Fibroblast of upper back skin (primary cell): Measurements from ENCODE around the gene CARD10.

Experiments used
- DNase-seq: peaks from one replicate; pipeline ENCODE4 v3.0.0-alpha.2; 2013

The CARD10 gene

DNA sequence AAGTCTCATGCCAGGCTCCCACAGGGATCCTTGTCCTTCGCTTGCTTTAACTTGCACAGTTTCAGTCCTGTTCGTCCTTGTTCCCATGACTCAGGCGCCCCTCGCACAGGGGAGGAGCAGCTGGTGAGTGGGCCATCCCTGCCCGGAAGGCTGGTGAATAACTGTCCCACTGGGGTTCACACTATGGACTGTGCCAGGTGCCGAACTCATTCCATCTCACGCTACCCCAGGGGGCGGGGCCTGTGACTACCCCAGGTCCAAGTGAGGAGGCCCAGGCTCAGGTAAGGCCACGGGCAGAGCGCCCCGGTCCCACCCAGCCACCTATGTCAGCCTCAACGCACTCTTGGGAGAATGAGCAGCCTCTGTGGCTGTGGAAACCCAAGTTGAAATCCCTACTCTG, 7.2 kb upstream of the CARD10 start:
- peak; percentile 65 for DNase-seq

DNA sequence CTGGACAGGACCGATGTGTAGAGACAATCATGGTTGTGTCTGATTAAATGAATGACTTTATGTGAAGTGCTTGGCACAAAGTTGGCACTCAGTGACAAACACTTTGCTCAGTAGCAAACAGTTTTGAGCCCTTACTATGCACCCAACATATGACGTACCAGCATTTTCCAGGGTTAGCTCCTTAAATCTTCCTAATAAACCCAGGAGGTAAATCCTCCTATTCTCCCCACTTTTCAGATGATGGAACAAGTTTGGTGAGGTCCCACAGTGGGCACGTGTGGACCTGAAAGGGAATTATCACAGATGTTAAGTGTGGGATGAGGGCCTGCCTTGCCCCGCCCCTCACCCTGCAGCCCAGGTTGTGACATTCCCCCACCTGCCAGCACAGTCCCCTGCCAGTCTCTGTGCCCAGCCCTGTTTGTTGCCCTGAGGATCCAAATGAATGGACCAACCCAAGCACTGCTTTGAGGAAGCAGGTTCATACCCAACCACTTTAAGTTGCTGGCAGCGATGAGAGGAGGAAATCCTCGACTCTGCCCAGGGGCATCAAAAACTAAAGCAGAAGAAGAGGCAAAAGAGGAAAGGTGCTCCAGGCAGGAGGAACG, 6.6 kb upstream of the CARD10 start:
- no peak for DNase-seq

DNA sequence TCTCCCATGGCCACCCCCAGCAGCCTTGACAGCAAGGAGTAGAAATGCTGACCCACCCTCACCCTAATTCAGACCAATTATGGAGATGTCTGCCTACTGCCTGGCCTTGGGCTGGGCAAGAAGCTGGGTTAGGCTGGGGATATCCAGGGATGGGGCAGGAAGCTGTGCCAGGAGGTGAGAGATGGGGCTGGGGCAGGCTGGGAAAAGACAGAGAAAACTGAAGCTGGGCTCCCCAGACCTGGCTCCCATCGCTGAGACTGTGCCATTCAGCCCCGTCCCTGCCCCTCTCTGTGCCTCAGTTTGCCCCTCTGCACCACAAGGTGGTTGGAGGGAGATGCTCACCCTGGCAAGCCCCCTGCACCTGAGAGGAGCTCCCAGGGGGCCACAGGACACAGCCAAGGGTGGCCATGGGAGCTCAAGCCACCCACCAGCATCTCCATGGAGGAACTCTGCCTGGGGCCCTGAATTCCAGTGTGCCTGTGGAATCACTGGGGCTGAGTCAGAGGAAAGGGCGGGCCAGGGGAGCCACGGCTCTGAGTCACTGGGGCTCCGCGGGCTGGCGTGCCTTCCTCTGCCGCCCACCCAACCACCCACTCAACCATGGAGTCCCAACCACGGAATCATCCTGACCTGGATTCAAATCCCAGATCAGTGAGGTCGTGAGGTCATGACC, 6.0 kb upstream of the CARD10 start:
- peak; percentile 87 for DNase-seq

- DNase-seq, result no peak
Observed at GRCh38 chr22:37522482-37522881, 3.3 kb upstream of the CARD10 start.

- no peak for DNase-seq
Observed at GRCh38 chr22:37521236-37521739, 2.1 kb upstream of the CARD10 start.

- no peak for DNase-seq
Observed at GRCh38 chr22:37520776-37521191, 1.6 kb upstream of the CARD10 start.

- DNase-seq, result no peak
Observed at GRCh38 chr22:37518509-37519267, 527 bp downstream of the CARD10 start.

- DNase-seq, result no peak
Observed at GRCh38 chr22:37517826-37518450, 1.3 kb downstream of the CARD10 start.

DNA sequence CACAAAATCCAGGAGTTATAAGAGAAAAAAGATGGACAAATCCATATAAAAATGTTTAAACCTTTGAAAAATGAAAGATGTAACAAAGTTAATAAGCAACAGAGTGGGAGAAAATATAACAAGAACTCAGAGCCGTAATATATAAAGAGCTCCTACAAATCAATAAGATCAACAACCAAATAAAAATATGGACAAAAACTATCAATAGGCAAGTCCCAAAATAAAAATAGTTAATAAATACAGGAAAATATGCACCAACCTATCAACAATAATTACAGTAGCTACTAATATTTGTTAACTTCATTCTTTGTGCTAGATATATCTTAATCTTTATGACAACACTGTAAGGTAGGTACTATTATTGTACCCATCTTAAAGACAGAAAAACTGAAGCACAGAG, 2.8 kb downstream of the CARD10 start:
- no peak for DNase-seq

DNA sequence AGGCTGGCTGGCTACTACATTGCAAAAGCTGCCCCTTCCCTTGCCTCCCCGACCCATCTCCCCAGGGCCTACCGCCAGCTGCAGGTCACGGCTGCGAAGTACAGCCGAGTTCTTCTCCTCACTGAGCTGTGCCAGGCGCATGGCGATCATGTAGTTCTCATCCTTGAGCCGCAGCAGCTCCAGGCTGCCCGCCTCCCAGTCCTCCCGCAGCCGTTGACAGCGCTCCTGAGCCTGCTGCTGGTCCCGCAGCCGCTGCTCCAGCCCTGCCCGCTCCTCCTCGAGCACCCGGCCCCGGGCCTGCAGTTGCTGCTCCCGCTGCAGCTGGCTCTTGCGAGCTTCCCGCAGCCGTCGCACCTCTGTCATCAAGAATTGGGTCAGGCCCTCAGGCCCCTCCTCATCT, 3.3 kb downstream of the CARD10 start:
- no peak for DNase-seq

- DNase-seq, result no peak
Observed at GRCh38 chr22:37514526-37515051, 4.6 kb downstream of the CARD10 start.

DNA sequence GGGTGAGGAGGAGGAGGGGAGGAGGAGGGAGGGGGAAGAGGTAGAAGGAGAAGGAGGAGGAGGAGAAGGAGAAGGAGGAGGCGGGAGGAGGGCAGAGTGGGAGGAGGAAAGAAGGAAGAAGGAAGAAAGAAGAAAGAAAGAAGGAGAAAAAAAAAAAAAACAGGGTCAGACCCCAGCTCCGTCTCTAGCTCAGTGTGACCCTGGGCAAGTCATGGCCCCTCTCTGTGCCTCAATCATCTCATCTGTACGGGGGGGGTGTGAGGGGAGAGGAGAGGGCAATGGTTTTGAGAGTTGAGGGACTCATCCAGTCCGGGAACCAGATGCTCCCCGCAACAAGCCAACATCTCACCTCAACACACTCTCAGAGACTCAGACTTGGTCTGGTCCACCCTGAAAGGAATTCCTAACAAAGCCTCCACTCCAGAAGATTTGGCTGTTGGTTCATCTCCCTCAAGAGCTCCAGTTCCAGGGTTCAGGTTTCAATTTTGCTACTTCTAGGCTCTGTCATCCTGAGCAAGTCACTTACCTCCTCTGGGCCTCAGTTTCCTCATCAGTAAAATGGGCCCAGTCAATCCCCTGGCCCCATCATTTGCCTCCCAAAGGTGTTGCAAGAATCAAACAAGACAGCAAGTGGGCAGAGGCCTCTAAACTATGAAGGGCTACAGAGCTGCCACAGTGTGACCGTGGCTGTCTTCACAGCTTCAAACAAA, 7.7 kb downstream of the CARD10 start:
- peak; percentile 14 for DNase-seq

GRCh38 chr22:37510091-37510490, 9.1 kb downstream of the CARD10 start:
- no peak for DNase-seq

- no peak for DNase-seq
Observed at GRCh38 chr22:37509059-37509860, 10.0 kb downstream of the CARD10 start.

DNA sequence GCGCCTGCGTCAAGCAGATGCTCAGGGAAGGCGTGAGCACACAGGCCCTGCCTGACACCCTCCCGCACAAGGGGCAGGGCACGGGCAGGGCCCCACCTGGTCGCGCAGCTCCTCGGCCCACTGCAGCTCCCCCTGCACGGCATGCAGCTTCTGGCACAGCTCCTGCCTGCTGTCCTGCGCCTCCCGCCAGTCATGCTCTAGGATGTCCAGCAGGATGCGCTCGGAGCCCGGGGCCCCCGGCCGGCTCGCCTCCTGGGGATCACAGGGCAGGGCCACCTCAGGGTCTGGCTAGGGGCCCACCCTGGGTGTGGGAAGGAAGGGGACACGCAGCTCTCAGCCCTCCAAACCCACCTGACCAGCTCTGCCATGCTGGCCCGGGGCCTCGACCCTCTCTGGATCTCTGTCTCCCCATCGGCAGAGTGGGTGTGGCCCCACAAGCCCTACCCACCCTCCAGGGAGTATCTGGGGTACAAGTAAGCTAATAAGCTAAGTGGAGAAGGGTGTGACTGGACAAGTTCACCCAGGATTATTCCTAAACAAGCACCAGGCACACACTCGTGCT, 10.7 kb downstream of the CARD10 start:
- DNase-seq, result no peak

DNA sequence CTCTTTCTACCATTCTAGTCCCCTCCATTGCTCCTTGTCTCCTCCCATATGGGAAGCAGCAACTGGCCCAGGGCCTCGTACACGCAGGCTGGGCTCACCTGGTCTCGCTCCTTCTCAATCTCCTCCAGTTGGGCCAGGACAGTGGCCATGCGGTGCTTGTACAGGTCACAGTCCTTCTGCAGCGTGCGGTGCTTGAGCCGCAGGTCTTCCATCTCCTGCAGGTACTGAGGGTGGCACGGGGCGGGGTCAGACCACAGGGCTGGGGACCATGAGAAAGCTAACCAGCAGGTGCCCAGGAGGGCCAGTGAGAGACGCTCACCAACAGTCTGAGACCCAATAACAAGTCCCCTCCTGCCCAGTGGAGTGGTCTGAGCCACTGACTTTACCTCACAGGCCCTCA, 11.5 kb downstream of the CARD10 start:
- no peak for DNase-seq

GRCh38 chr22:37505989-37506388, 13.2 kb downstream of the CARD10 start:
- DNase-seq, result no peak

- DNase-seq, result no peak
Observed at GRCh38 chr22:37505565-37505964, 13.7 kb downstream of the CARD10 start.

- no peak for DNase-seq
Observed at GRCh38 chr22:37504964-37505363, 14.3 kb downstream of the CARD10 start.

DNA sequence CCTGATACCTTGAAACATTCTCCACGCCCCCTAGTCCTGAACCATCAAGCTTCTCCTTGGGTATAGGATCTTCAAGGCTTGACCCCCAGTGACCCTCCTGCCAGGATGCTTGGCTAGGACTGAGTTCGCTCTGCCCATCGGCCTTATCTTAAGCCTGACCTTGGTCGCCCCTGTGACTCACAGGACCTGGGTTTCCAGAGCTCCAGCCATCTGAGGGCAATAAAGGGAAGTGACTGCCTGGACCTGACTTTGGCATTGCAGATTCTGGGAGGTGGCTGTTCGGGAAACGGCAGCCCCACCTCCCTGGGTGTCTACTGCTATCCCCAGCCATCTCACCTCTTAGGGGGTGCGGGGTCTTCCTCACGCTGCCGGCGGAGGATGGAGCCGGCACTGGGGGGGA, 15.4 kb downstream of the CARD10 start:
- no peak for DNase-seq

DNA sequence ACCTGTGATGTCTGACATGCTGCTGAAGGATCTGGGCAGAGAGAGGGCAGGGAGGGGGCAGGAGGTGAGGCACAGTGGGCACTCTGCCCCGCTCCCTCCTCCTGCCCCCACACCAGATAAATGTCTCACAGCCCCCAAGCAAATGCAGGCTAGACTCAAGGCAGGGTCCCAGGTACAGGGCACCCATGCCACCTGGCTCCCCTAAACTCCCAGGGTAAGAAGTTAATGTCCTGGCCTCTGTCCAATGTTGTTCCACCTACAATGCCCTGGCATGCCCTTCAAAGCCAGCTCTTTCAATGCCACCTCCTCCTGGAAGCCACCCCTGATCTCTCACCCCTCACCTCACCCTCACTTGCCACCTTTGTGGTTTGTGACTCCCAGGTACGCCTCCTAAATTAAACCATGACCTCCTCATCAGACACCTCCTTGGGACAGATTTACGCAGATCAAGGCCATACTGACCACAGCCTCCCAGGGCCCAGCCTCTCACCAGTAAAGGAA, 16.0 kb downstream of the CARD10 start:
- no peak for DNase-seq
